HepG2 (cell line): ENCODE results near the gene SPTB. TPM values are rescaled to one million over a fixed set of nuclear protein-coding genes. Genes with fewer than 3 reads are reported as not detected.

ENCODE experiments used
- ATAC-seq: fragments of 200-7000 bp; cut with Tn5 transposase; 3 replicates; pipeline ENCODE4 v1.9.1; 2020; ENCODE audit warnings: mild to moderate bottlenecking, moderate library complexity
- BruUV-seq: library from RNA; stranded (reverse); fragments of 400-500 nt; replicated peaks from 2 replicates; lab custom pipeline; 2021; lab: Mats Ljungman, UMichigan
- CTCF ChIA-PET: fragments of 300-600 bp; formaldehyde crosslinking; extraction: SDS; loops from one replicate; lab custom pipeline; 2021; ENCODE audit warnings: low total read pairs, inconsistent platforms, low intra/inter-chr PET ratio; lab: Yijun Ruan, JAX
- POLR2A ChIA-PET: fragments of 350-600 bp; sonication (Branson Sonifier 250); formaldehyde crosslinking; loops from one replicate; lab custom pipeline; 2020; ENCODE audit warnings: antibody characterized with exemption, inconsistent platforms; lab: Yijun Ruan, JAX
- DNase-seq: peaks from one replicate; pipeline ENCODE4 v3.0.0-alpha.2; 2015; ENCODE audit warnings: low spot score
- FAIRE-seq: peaks from 3 replicates; lab custom pipeline; 2011; peaks lifted over from hg19 to GRCh38; lab: Jason Lieb, UNC
- H2AFZ ChIP-seq: one replicate; pipeline ENCODE4 v1.6.1; 2011; ENCODE audit warnings: low read length, inconsistent platforms
- H3K27ac ChIP-seq: fragments of 300-600 bp; 3 replicates; pipeline ENCODE4 v1.8.0; 2011; ENCODE audit warnings: mixed run types, mild to moderate bottlenecking, mixed read lengths, low read length, inconsistent platforms; ENCODE audit not compliant: insufficient read depth; ENCODE audit errors: extremely low read length
- H3K27me3 ChIP-seq, 2 experiments: fragments of 200-600 bp in 1 of 2; 2 replicates in 1 of 2; 3 replicates in 1 of 2; pipeline versions ENCODE4 v1.6.0 to v1.8.0; 2011; ENCODE audit warnings: low read length in 2 of 2, mild to moderate bottlenecking in 2 of 2, moderate library complexity in 2 of 2, inconsistent platforms in 1 of 2; ENCODE audit not compliant: insufficient read depth in 2 of 2, control insufficient read depth in 1 of 2
- H3K36me3 ChIP-seq, 2 experiments: fragments of 200-600 bp in 1 of 2; replicated peaks in 1 of 2; 2 replicates in 1 of 2; 3 replicates in 1 of 2; pipeline versions ENCODE4 v1.5.1 to v1.8.0; 2011; ENCODE audit warnings: low read length in 2 of 2, inconsistent platforms in 1 of 2; ENCODE audit not compliant: insufficient read depth in 2 of 2, control insufficient read depth in 1 of 2
- H3K4me1 ChIP-seq: 2 replicates; pipeline ENCODE4 v1.5.1; 2012; ENCODE audit warnings: low read length, inconsistent platforms; ENCODE audit not compliant: insufficient read depth
- H3K4me2 ChIP-seq: 2 replicates; pipeline ENCODE4 v1.6.0; 2011; ENCODE audit warnings: low read depth, low read length, inconsistent platforms
- H3K4me3 ChIP-seq, 3 experiments: fragments of 200-600 bp in 1 of 3; sonication (generic), shearing (Covaris generic) in 1 of 3; replicated peaks in 1 of 3; 2 replicates each; pipeline ENCODE4 v1.5.1; 2011 to 2016; ENCODE audit warnings: low read length in 3 of 3, inconsistent platforms in 2 of 3, low read depth in 2 of 3, mild to moderate bottlenecking in 2 of 3, control low read depth in 1 of 3, mixed read lengths in 1 of 3; ENCODE audit not compliant: insufficient read depth in 1 of 3
- H3K79me2 ChIP-seq: one replicate; pipeline ENCODE4 v1.6.1; 2011; ENCODE audit warnings: low read length, inconsistent platforms; ENCODE audit not compliant: insufficient read depth
- H3K9ac ChIP-seq: 2 replicates; pipeline ENCODE4 v1.6.0; 2011; ENCODE audit warnings: mild to moderate bottlenecking, low read depth, low read length, inconsistent platforms; ENCODE audit not compliant: insufficient read depth
- H3K9me3 ChIP-seq: 2 replicates; pipeline ENCODE4 v1.5.1; 2012; ENCODE audit warnings: mild to moderate bottlenecking, low read length
- H4K20me1 ChIP-seq: 2 replicates; pipeline ENCODE4 v1.6.0; 2011; ENCODE audit warnings: inconsistent platforms, mild to moderate bottlenecking, low read length, moderate library complexity; ENCODE audit not compliant: insufficient read depth
- AHR ChIP-seq: IDR thresholded peaks from 2 replicates; pipeline ENCODE4 v1.6.1; 2018; ENCODE audit warnings: missing genetic modification reagents, missing compliant biosample characterization
- ASH2L ChIP-seq: fragments of 300-600, 200-600 bp; sonication (generic); IDR thresholded peaks from 2 replicates; pipeline ENCODE4 v1.7.0; 2017; ENCODE audit warnings: low read depth, mild to moderate bottlenecking, moderate library complexity, mixed read lengths, low read length; ENCODE audit not compliant: insufficient read length
- CTCF ChIP-seq: sonication (generic); formaldehyde crosslinking; IDR thresholded peaks from 2 replicates; pipeline ENCODE4 v1.5.0; 2020; ENCODE audit warnings: mild to moderate bottlenecking, missing genetic modification reagents, moderate library complexity
- RAD21 ChIP-seq: fragments of 450-650 bp; formaldehyde crosslinking; IDR thresholded peaks from 2 replicates; pipeline ENCODE4 v1.5.0; 2020; ENCODE audit warnings: mild to moderate bottlenecking
- SMC3 ChIP-seq: IDR thresholded peaks from 2 replicates; pipeline ENCODE4 v1.6.1; 2011; ENCODE audit warnings: low read length, improper control_type of control experiment
- STAG1 ChIP-seq: sonication (generic); formaldehyde crosslinking; IDR thresholded peaks from 2 replicates; pipeline ENCODE4 v1.4.0; 2020; ENCODE audit warnings: missing genetic modification reagents
- TCF7 ChIP-seq: sonication (generic); IDR thresholded peaks from 2 replicates; pipeline ENCODE4 v1.6.1; 2016; ENCODE audit warnings: antibody characterized with exemption, low read depth
- ZNF501 ChIP-seq: sonication (generic); formaldehyde crosslinking; IDR thresholded peaks from 2 replicates; pipeline ENCODE4 v1.5.1; 2020; ENCODE audit warnings: mild to moderate bottlenecking, moderate library complexity, missing genetic modification reagents
- ZNF710 ChIP-seq: sonication (generic); formaldehyde crosslinking; IDR thresholded peaks from 2 replicates; pipeline ENCODE4 v1.5.0; 2020; ENCODE audit warnings: mild to moderate bottlenecking, missing genetic modification reagents, borderline replicate concordance
- WGBS: methylation state at CpG from one replicate; pipeline ENCODE4 v1.1.6; 2017; ENCODE audit warnings: low lambda C conversion rate; 5-methylcytosine and 5-hydroxymethylcytosine counted together
- in situ Hi-C: cut with HindIII; loops from 2 replicates; pipeline ENCODE4 v1.10.0; 2017; ENCODE audit warnings: low pct_unique_long_range_greater_than_20kb; ENCODE audit not compliant: extremely low pct_ligation_motif_present
- intact Hi-C: fragments of 100-400 bp; cut with micrococcal nuclease; formaldehyde crosslinking; loops from one replicate; pipeline ENCODE4 v1.10.0; 2022; ENCODE audit not compliant: unreplicated experiment
- polyA plus RNA-seq, 8 experiments: library from polyadenylated mRNA; depleted of rRNA in 3 of 8; stranded (reverse) in 7 of 8; unstranded in 1 of 8; fragments of >200 nt; fragmentation: Illumina TruSeq in 4 of 8; extraction: Trizol in 4 of 8; gene quantifications; 2 replicates each; pipeline versions ENCODE4 v1.2.1 to v1.2.3, GENCODE V29; 2011 to 2016; ENCODE audit warnings: low read depth in 4 of 8, missing spikeins in 1 of 8, mixed read lengths in 1 of 8; ENCODE audit not compliant: insufficient read depth in 1 of 8
- total RNA-seq, 5 experiments: library from RNA; depleted of rRNA; stranded (reverse); fragments of >200 nt; fragmentation: Illumina TruSeq; extraction: Trizol; gene quantifications; 2 replicates each; pipeline ENCODE4 v1.2.3, GENCODE V29; 2016; ENCODE audit warnings: low read depth in 1 of 5

SPTB gene
- total and polyA plus RNA-seq, 2 of the 13 experiments (the other 11 are each of a cell fraction or from before 2014, with no cell fraction given) = 0.01 to 0.02 TPM

GRCh38 chr14:64891839-64892375, 12.2 kb upstream of the SPTB start:
- no peaks in the 10 kb centered on the region for H3K27me3 ChIP-seq
- peak; percentile 87 for ATAC-seq
- no TSS peak for BruUV-seq
- H4K20me1 ChIP-seq = no peaks in the 10 kb centered on the region
- H3K36me3 ChIP-seq = no peaks in the 10 kb centered on the region
- intact Hi-C loops = loop anchor here (5.0 kb wide), 4 partner anchors 70 to 220 kb away; no protein-coding TSS in a partner anchor
- in situ Hi-C loops = loop anchor here (5.0 to 25.0 kb wide), 2 partner anchors 70 to 230 kb away; no protein-coding TSS in a partner anchor
- no peaks in the 10 kb centered on the region for H3K79me2 ChIP-seq
- WGBS = 6% methylated on average over 2 of the region's 2 CpGs
- H3K4me2 ChIP-seq = no peak overlapping the region
- H3K27ac ChIP-seq = no peak overlapping the region
- peak; percentile 56 for DNase-seq
- no peaks in the 10 kb centered on the region for H3K4me1 ChIP-seq
- TF ChIP-seq STAG1 (CRISPR knock-in tag) (peak; percentile 85), CTCF (CRISPR knock-in tag) (peak; percentile 76), ZNF501 (CRISPR knock-in tag) (no peak), SMC3 (peak; percentile 71), TCF7 (no peak), RAD21 (peak; percentile 51; the same call in 1 of the 2 replicates), ASH2L (no peak), AHR (no peak), ZNF710 (CRISPR knock-in tag) (no peak)
- H3K4me3 ChIP-seq = no peak overlapping the region
- CTCF ChIA-PET = interaction anchor here (0.8 to 2.2 kb wide), 6 partner anchors 69 to 220 kb away, joined by 4 to 21 read pairs (median 6); no protein-coding TSS in a partner anchor
- peak; percentile 37 for FAIRE-seq
- no peak overlapping the region for H2AFZ ChIP-seq
- H3K9ac ChIP-seq = no peak overlapping the region
- no peaks in the 10 kb centered on the region for H3K9me3 ChIP-seq
- POLR2A ChIA-PET = interaction anchor here (1.0 to 1.7 kb wide), 2 partner anchors 69 to 95 kb away, joined by 3 to 4 read pairs; partner anchors contain the start of gene FNTB
